GM18909 (cell line): ENCODE measurements around the gene NUDCD2.

ENCODE experiments used
- ATAC-seq: cut with Tn5 transposase; IDR thresholded peaks from one replicate; pipeline ENCODE4 v1.9.1; 2021; ENCODE audit warnings: mild to moderate bottlenecking; ENCODE audit not compliant: unreplicated experiment, poor library complexity

NUDCD2 gene, protein sequence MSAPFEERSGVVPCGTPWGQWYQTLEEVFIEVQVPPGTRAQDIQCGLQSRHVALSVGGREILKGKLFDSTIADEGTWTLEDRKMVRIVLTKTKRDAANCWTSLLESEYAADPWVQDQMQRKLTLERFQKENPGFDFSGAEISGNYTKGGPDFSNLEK

DNA sequence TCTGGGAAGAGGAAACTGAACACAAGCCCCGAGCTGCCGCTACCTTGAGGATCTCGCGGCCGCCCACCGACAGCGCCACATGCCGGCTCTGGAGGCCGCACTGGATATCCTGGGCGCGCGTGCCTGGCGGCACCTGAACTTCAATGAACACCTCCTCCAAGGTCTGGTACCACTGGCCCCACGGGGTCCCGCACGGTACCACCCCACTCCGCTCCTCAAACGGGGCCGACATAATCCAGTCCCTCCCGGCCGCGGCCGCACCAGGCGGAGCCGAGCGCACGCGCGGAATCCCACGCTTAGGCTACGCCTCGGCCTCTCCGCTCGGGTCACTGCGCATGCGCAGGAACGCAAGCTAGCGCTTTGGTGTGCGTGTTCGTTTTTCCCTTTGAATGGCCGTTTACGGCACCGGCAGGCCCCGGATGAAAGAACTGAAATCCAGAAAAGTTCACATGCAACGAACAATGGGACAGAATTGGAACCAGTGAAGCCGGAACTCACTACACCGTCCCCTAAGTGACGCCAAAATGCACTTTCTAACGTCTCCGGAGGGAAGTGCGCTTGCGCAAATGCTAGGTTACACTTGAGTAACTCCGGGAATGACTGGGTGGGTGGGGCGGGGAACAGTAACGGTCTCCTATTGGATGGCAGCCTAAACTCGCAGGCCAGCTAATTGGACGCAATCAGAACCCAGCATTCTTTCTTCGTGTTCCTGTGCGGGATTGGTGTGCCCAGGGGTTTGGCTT is at the start of gene NUDCD2:
NUDCD2 (minus strand) TSS at position 284 of the 743 bp plus-strand sequence; CDS start at position 232, 52 bp downstream.
- ATAC-seq: peak; percentile 83

- ATAC-seq: no peak
Measured at GRCh38 chr5:163509291-163509951, 49.5 kb upstream of the NUDCD2 start.

DNA sequence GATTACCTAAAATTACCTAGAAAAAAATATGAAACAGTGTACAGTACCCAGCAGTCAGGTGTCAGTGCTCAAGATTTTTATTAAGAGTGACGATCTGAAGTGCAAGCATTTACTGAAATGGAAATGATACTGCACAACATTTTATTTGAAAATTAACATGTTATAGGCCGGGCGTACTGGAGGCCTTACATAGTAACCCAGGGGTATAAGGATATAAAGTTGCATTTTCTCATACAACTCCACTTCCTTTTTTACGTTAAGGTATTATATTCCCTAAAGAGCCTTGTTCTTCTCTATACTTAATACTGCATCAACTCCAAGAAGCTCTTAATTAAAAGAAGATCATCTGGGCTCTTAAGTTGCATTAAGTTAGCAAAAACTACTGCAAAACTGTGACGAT is 48.9 kb upstream of the NUDCD2 start:
- ATAC-seq: no peak

DNA sequence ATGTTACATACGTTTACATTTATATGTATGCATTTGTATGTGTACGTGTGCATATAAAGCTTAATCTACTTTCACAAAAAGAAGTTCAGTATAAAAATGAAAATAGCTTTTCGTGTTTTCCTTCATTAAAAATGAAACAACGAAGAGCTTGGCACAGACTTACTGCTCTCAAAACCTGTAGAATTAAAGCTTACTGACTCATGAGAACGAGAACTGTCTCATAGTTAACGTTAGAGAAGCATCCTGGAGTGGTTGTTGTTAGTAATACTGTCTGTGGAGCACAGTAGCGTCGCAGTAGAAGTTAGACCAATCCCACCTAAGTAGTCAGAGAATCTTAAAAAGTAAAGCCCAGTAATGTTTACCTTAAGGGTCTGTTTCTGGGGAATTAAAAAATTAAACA is 46.8 kb upstream of the NUDCD2 start:
- no peak for ATAC-seq

DNA sequence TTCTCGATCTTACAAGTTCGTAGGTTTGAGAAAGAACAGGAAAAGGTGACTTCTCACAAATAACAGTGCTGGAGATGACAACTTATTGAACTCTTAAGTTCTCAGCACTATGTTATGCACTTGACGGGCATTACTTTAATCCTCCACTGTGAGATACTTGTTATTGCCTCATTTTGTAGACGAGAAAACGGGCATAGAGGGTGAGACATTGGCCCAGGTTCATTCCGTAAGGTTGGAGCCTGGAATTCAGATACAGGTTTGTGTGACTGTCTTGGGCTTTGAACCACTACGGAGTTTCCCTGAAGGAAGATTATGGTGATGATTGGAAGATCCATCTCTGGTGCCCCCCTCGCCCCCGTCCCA is 46.2 kb upstream of the NUDCD2 start:
- peak; percentile 14 for ATAC-seq

GRCh38 chr5:163505368-163506094 is 45.6 kb upstream of the NUDCD2 start, which contains the start of gene MAT2B:
MAT2B (plus strand) TSS chr5:163505619; CDS start chr5:163505687, 68 bp downstream.
- ATAC-seq: peak; percentile 90

GRCh38 chr5:163505049-163505367 is 45.1 kb upstream of the NUDCD2 start:
- ATAC-seq: peak; percentile 1

GRCh38 chr5:163504079-163504931 is 44.4 kb upstream of the NUDCD2 start:
- no peak for ATAC-seq

DNA sequence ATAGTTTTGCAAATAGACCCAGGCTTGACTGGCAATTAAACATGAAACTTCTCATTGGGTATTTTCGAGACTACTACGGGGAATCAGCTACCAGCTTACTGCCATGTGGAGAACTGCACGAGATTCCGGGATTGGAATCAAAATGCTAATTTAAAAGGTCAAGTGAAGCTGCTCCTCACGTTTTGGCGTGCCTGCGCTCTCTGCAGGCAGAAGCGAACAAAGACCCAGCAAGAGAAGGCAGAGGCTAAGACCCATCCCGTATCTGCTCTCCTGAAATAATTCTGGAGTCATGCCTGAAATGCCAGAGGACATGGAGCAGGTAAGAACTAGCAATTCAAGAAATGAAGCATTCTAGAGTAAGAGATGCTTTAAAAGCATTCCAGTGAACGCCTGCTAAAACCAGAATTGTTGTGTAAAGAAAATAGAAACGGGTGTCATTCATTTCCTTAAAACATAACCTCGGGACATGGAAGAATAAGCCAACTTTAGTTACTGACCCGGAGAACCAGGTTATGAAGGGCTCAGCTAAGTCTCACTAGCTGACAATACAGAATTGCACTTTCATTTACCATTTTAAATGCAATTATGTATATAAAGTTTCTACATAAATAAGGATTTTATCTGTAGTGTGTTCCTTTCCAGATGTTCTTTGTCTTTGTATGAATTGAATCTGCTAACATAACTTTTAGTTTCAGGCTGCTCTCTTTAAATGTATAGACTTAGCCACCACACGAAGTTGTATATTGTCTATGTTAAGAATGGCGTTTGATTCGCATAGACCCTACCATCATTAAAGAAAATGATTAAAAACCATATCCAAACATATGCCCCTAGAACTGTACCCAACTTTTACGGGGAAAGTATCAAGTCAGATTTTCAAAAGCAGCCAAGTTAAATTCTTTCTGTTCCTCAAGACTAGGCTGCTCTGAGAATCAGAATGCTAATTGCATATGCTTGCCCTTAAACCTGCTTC is 43.5 kb upstream of the NUDCD2 start:
- ATAC-seq: peak; percentile 16

DNA sequence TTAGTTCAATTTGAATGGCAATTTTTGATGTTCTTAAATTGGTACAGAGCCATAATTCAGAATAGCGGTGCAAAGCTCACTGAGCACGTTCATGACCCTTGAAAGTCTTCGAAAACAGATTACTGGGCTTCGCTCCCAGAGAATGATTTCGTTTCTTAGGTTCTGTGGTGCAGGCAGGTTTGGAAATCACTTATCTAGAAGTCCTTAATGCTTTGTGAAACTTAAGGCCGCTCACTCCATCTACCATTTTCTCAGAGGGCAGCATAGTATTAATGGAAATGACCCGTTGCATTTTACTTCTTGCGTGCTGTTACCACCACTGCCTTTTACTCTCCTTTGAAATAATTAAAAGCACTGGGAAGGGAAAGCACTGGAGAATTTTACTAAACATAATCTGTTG is 42.6 kb upstream of the NUDCD2 start:
- no peak for ATAC-seq

DNA sequence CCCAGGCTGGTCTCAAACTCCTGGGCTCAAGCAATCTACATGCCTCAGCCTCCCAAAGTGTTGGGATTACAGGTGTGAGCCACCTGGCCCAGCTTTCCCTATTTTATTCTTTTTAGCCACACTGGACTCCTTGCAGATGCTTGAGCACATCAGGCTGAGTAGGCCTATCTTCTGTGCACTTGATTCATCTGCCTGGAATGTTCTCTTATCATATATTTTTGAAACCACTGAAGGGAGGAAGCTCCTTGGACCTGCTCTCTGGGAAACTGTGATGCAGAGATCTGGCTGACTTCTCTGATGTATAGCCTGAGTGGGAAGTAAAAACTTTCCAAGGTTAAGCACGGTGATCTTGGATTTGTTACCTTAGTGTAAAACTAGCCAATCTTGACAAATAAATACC is 39.0 kb upstream of the NUDCD2 start:
- no peak for ATAC-seq

DNA sequence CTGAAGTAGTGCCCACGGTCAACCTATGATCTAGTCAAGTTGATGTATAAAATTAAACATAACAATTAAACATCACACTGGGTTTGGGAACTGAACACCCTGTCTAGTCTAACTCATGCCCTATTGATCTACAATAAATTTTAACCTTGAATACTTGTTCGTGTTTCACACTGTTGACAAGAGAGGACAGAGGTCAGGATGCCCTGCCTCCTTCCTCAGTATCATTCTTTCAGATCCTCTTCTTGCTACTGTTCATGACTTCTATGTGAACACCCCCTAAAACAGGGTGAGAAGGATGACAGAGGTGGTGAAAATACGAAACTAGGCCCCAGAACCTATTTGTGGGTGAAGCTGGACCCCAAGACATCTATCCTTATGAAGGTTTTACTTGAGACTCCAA is 37.4 kb upstream of the NUDCD2 start:
- peak; percentile 56 for ATAC-seq

DNA sequence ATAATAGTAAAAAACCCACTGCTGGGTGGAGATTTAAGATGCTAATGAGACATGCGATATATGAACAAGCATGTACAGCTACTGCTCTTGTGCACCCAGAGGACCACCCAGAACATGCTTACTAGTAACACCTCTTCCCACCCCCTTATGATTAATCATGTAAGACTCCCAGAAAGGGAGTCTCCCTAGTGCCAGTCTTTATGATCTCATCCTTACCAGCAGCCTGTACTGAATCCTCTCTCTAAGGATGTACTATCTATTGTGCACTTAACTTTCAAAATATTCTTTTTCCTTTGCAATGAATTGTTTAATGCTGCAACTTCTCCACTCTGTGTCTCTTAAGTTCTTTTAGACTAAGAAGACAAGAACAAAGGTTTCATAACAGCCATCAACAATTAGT is 36.4 kb upstream of the NUDCD2 start:
- ATAC-seq: no peak

DNA sequence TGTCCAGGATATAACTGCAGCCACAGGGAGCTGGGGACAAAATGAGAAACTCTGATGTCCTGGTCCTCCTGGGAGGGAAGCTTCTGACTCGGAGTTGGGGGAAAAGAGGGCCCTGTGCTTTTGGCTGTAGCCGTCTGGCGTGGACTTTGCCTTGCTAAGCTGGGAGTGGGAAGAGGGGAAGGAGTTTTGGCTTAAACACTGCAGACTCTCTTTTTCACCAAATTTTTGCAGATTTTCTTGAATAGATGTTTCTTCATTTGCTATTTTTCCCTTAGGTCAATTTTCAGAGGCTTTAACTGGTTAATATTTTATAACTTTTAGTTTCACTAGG is 29.8 kb upstream of the NUDCD2 start:
- ATAC-seq: no peak

DNA sequence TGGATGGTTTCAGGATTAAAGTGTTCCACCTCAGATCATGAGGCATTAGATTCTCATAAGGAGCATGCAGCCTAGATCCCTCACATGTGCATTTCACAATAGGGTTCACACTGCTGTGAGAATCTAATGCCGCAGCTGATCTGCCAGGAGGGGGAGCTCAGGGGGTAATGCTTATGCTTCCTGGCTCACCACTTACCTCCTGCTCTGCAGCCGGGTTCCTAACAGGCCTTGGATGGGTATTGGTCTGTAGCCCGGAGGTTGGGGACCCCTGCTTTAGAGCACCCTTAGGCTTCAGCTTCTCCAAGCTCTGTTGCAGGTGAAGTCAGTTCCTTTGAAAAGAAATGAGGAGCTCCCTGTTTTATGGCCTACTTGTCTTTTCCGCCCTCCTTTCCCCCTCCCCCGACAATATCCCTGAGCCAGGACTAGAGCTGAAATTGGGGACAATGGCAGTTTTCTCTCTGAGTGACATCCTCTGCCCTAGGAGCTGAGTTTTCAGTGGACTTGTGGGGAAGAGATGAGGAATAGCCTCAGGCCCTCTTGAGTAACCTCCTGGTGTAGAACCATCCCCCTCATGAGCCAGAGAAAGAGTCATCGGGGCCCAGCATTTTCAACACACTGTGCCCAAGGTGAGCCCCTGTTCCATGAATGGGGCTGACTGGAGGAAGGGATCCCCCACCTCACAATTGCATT is 29.3 kb upstream of the NUDCD2 start:
- ATAC-seq: peak; percentile 62

GRCh38 chr5:163478982-163479271 is 19.0 kb upstream of the NUDCD2 start:
- no peak for ATAC-seq

DNA sequence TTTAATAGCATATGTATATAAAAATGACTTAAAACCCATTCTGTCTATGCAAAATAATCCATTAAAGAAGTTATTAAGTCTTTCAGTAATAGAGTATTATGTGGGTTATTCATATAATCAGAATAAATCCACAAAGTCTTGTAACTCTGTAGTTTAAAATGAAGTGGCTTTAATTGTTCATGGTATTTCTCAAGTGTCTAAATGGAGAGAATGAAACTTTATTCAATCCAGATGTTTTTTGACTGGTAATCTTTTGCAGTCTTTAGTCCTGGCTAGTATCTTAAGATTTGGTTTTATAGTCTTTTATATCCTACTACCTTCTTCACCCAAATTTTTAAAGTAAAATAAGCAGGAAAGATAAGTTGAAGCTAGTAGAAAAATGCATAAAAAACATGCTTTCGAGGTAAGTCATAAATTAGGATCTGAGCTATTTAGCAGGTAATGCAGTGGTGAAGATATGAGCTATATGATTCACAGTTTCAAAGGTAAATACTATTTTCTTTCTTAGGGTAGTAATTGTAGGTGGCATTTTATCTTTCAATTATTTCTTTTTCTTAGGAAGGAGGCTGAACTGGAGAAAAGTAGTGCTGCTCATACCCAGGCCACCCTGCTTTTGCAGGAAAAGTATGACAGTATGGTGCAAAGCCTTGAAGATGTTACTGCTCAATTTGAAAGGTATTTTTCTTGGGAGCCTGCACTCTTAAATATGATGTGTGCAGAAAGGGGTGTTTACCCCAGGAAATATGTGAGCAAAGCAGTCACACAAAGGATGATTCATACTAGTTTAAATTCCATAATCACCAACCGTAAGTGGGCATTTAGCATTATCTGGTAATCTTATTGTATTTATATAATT is 18.5 kb upstream of the NUDCD2 start:
- ATAC-seq: no peak

DNA sequence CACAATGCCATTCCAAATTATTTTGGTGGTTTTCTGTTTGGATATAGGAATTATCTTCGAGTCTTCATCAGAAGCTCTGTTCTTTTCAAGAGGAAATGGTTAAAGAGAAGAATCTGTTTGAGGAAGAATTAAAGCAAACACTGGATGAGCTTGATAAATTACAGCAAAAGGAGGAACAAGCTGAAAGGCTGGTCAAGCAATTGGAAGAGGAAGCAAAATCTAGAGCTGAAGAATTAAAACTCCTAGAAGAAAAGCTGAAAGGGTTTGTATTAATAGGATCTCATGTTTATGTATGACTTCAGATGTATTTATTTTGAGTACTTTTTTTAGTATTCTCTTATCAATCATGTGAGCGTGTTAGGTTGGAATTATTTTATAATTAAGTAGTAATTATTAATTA is 15.5 kb upstream of the NUDCD2 start:
- no peak for ATAC-seq
